MM.1S (cell line): ENCODE results near the gene KANK4.

ENCODE experiments used
- EZH2 ChIP-seq: fragments of 300-600 bp; sonication (generic); optimal IDR thresholded peaks from 2 replicates; pipeline ENCODE3; 2017; ENCODE audit warnings: low read depth, mild to moderate bottlenecking, antibody characterized with exemption, low read length, mixed read lengths
- TF ChIP-seq, protein P1 (sequence below): fragments of 300-600 bp; sonication (generic); IDR thresholded peaks from 2 replicates; pipeline ENCODE4 v1.5.1; 2016; ENCODE audit warnings: antibody characterized with exemption, low read length, mixed read lengths

DNA sequence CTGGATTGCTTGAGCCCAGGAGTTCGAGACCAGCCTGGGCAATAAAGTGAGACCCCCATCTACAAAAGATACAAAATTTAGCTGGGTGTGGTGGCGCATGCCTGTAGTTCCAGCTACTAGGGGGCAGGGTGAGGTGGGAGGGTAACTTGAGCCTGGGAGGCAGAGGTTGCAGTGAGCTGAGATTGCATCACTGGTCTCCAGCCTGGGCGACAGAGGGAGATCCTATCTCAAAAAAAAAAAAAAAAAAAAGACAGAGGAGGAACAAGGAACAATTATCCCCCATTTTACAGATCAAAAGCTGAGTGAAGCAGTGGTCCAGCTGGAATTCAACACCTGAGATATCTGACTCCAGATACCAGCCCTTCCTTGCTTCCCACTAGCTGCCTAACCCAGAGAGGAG, 89.8 kb downstream of the KANK4 start:
- TF ChIP-seq, protein P1, sequence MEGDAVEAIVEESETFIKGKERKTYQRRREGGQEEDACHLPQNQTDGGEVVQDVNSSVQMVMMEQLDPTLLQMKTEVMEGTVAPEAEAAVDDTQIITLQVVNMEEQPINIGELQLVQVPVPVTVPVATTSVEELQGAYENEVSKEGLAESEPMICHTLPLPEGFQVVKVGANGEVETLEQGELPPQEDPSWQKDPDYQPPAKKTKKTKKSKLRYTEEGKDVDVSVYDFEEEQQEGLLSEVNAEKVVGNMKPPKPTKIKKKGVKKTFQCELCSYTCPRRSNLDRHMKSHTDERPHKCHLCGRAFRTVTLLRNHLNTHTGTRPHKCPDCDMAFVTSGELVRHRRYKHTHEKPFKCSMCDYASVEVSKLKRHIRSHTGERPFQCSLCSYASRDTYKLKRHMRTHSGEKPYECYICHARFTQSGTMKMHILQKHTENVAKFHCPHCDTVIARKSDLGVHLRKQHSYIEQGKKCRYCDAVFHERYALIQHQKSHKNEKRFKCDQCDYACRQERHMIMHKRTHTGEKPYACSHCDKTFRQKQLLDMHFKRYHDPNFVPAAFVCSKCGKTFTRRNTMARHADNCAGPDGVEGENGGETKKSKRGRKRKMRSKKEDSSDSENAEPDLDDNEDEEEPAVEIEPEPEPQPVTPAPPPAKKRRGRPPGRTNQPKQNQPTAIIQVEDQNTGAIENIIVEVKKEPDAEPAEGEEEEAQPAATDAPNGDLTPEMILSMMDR = no peak
- no peak for TF ChIP-seq EZH2
